Spleen (tissue), 7 donors: Measurements from ENCODE around the gene SLC1A7.

Experiments
- POLR2A ChIP-seq, 3 donors: fragments of 450-650 bp; IDR thresholded peaks; one replicate each; pipeline ENCODE4 v1.5.1; 2017; ENCODE audit warnings: antibody characterized with exemption in 3 of 3, mild to moderate bottlenecking in 1 of 3
- TF ChIP-seq, protein P1 (sequence below), 11 experiments: fragments of 200-600 bp in 7 of 11; fragments of 450-650 bp in 4 of 11; sonication (generic) in 4 of 11; IDR thresholded peaks in 8 of 11; conservative IDR thresholded peaks in 3 of 11; 1 replicate in 7 of 11; 2 replicates in 4 of 11; pipeline versions ENCODE4 v1.4.0 to v1.8.0; 2016 to 2021; ENCODE audit warnings: antibody characterized with exemption in 11 of 11, inconsistent platforms in 4 of 11, mild to moderate bottlenecking in 1 of 11
- donor health status: DM: no; HTN: no; CAD: no; lungs with moderate emphysema.
- donor health status: DM: no; HTN: no; CAD: no.
- donor health status: DM: no; HTN: no; CAD: no.

DNA sequence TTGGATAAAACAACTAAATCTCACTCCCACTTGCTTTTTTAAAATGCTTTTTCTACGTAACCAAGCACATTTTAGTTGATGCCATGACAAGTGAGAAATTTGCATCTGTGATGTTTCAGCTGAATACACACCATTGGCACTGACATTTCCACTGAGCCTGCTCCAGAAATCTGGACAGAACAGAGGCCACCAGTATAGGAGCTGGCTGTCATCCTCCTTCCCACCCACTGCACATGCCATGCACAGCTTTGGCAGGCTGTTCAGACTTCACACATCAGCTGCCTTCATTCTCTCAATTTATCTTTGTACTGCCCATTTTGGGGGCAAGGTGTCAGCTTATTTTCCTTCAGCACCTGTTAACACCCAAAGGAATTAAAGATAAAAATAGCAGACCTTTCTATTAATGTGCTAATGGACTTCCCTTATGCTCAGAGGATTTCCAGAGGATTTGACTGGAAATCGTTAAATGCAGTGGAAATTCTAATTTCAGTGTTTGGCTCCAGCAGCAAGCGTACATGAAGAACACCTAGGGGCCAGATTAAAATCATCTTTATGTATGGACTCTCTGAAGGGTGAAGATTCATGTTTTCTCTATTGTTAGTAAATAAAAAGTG is 93.4 kb downstream of the SLC1A7 start:
- no peak for TF ChIP-seq POLR2A (IDR thresholded peaks at IDR 0.05)
- TF ChIP-seq, protein P1, sequence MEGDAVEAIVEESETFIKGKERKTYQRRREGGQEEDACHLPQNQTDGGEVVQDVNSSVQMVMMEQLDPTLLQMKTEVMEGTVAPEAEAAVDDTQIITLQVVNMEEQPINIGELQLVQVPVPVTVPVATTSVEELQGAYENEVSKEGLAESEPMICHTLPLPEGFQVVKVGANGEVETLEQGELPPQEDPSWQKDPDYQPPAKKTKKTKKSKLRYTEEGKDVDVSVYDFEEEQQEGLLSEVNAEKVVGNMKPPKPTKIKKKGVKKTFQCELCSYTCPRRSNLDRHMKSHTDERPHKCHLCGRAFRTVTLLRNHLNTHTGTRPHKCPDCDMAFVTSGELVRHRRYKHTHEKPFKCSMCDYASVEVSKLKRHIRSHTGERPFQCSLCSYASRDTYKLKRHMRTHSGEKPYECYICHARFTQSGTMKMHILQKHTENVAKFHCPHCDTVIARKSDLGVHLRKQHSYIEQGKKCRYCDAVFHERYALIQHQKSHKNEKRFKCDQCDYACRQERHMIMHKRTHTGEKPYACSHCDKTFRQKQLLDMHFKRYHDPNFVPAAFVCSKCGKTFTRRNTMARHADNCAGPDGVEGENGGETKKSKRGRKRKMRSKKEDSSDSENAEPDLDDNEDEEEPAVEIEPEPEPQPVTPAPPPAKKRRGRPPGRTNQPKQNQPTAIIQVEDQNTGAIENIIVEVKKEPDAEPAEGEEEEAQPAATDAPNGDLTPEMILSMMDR (IDR thresholded peaks at IDR 0.05 in 8 of 11, conservative IDR thresholded peaks at IDR 0.05 in 3 of 11): no peak
